Nephron progenitor cell (in vitro differentiated cells): ENCODE measurements around the gene KRTAP19-1.
"Not testable (repeated sequence)": the region's sequence is repeated elsewhere in the genome, so short reads cannot be mapped to it uniquely, and the experiment has no call there.

ENCODE experiments used
- DNase-seq: peaks from one replicate; pipeline ENCODE4 v3.0.0; 2021
- H3K27ac Mint-ChIP-seq: 2 replicates; pipeline ENCODE4 v1.8.0; 2021; ENCODE audit warnings: mild to moderate bottlenecking, moderate library complexity, mixed read lengths
- H3K27me3 Mint-ChIP-seq: 2 replicates; pipeline ENCODE4 v1.8.0; 2021; ENCODE audit warnings: mild to moderate bottlenecking, low read depth, mixed read lengths; ENCODE audit not compliant: poor library complexity
- H3K36me3 Mint-ChIP-seq: 2 replicates; pipeline ENCODE4 v1.8.0; 2021; ENCODE audit warnings: low read depth, mixed read lengths
- H3K4me1 Mint-ChIP-seq: 2 replicates; pipeline ENCODE4 v1.8.0; 2021; ENCODE audit warnings: mixed read lengths
- H3K4me3 Mint-ChIP-seq: 2 replicates; pipeline ENCODE4 v1.8.0; 2021; ENCODE audit warnings: mild to moderate bottlenecking, moderate library complexity, mixed read lengths
- H3K9me3 Mint-ChIP-seq: 2 replicates; pipeline ENCODE4 v1.8.0; 2021; ENCODE audit warnings: mild to moderate bottlenecking, moderate library complexity, mixed read lengths
- TF ChIP-seq, protein P1 (sequence below): fragments of 200-600 bp; sonication (generic); IDR thresholded peaks from 2 replicates; pipeline ENCODE4 v1.5.0; 2021; ENCODE audit warnings: antibody characterized with exemption

Gene KRTAP19-1

DNA sequence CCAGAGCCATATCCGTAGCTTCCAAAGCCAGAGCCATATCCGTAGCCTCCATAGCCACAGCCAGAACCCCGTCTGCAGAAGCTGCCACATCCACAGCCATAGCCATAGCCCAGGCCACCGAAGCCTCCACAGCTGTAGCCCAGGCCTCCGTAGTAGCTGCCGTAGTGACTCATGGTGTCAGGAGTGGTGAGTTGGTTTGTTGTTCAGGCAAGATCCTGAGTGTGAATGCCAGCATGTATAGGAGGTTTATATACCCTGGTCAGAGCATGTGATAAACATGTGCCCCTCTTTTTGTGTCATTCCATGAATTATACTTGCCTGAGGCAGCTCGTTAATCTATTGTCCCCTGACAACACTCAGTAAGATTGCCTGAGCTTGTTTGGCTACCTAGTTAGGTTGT is at the start of gene KRTAP19-1:
Gene KRTAP19-1 (minus strand): TSS at position 223 of the 400 bp plus-strand sequence. CDS start 50 bp downstream, at position 173.
- Mint-ChIP-seq H3K4me3 (no peak within 1 kb of the TSS), H3K27ac (no peak within 1 kb of the TSS), H3K9me3 (peaks cover 8% of the 10 kb centered on the region), H3K36me3 (peaks cover 10% of the 10 kb centered on the region), H3K27me3 (no peaks in the 10 kb centered on the region), H3K4me1 (peaks cover 29% of the 10 kb centered on the region)
- TF ChIP-seq, protein P1, sequence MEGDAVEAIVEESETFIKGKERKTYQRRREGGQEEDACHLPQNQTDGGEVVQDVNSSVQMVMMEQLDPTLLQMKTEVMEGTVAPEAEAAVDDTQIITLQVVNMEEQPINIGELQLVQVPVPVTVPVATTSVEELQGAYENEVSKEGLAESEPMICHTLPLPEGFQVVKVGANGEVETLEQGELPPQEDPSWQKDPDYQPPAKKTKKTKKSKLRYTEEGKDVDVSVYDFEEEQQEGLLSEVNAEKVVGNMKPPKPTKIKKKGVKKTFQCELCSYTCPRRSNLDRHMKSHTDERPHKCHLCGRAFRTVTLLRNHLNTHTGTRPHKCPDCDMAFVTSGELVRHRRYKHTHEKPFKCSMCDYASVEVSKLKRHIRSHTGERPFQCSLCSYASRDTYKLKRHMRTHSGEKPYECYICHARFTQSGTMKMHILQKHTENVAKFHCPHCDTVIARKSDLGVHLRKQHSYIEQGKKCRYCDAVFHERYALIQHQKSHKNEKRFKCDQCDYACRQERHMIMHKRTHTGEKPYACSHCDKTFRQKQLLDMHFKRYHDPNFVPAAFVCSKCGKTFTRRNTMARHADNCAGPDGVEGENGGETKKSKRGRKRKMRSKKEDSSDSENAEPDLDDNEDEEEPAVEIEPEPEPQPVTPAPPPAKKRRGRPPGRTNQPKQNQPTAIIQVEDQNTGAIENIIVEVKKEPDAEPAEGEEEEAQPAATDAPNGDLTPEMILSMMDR: no peak
- DNase-seq: no peak

DNA sequence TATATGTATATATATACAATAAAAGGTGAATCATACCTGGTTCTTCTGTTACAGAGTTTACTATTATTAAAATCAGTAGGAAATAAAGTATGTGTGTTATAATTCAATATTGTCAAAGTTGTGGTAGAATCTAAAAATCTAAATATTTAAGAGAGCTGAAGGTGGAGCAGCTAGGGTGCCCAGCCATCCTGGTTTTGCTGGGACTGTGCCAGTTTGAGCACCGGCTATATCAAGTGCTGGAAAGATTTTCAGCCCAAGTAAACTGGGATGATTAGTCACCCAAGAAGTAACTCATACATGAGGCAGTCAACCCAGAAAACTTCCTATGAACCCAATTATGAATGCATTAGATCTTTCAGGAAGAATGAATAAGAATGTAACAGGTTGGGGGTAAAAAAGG is 38.7 kb upstream of the KRTAP19-1 start:
- H3K36me3 Mint-ChIP-seq: no peaks in the 10 kb centered on the region
- peaks cover 14% of the 10 kb centered on the region for H3K9me3 Mint-ChIP-seq
- H3K4me3 Mint-ChIP-seq: no peak overlapping the region
- DNase-seq: no peak
- no peaks in the 10 kb centered on the region for H3K4me1 Mint-ChIP-seq
- H3K27ac Mint-ChIP-seq: no peak overlapping the region
- H3K27me3 Mint-ChIP-seq: peaks cover 5% of the 10 kb centered on the region
- TF ChIP-seq, protein P1: no peak

DNA sequence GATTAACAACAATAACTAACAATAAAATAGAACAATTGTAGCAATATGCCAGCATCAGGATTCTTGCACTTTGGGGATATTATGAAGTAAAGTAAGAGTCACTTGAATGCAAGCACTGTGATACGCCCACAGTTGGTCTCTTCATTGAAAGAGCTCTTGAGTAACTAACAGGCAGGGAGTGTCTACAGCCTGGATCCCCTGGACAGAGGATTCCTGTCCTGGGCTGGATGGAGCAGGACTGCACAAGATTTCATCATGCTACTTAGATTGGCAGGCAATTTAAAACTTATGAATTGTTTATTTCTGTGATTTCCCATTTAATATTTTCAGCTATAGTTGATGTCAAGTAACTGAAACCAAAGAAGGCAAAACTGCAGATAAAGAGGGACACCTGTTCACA is 35.5 kb upstream of the KRTAP19-1 start:
- H3K4me3 Mint-ChIP-seq: no peak overlapping the region
- H3K4me1 Mint-ChIP-seq: no peaks in the 10 kb centered on the region
- peaks cover 11% of the 10 kb centered on the region for H3K9me3 Mint-ChIP-seq
- no peak for DNase-seq
- TF ChIP-seq, protein P1: no peak
- peaks cover 5% of the 10 kb centered on the region for H3K27me3 Mint-ChIP-seq
- H3K36me3 Mint-ChIP-seq: no peaks in the 10 kb centered on the region
- H3K27ac Mint-ChIP-seq: no peak overlapping the region

DNA sequence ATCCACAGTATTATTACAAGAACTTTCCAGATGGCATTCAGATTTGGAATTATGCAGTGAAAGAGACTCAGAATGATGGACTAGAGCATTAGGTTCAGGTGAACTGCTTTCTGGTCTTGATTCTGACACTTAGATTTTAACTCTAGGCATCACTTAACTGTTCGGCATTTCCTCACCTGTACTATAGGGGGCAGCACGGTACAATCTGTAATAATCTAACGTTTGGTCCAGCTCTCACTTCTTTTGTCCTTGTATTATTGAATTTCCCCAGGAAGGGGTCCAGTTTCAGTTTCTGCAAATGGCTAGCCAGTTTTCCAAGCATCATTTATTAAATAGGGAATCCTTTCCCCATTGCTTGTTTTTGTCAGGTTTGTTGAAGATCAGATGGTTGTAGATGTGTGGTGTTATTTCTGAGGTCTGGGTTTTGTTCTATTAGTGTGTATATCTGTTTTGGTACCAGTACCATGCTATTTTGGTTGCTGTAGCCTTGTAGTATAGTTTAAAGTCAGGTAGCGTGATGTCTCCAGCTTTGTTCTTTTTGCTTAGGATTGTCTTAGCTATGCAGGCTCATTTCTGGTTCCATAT is 25.5 kb upstream of the KRTAP19-1 start:
- peaks cover 30% of the 10 kb centered on the region for H3K9me3 Mint-ChIP-seq
- DNase-seq: not testable (repeated sequence)

DNA sequence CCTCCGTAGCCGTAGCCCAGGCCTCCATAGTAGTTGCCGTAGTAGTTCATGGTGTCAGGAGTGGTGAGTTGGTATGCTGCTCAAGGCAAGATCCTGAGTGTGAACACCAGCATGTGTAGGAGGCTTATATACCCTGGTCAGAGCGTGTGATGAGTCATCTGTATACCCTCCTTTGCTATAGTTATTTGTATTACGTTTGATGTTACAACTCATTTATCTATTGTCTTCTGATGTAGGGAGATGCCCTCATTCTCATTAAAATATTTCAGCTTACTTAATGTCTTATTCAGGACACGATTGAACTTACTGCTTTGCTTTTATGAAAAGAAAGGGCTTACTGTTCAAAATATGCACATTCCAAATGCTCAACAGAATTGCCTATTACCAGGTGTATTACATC is 21.9 kb upstream of the KRTAP19-1 start, which contains the start of gene KRTAP19-5:
Gene KRTAP19-5 (minus strand): TSS at position 101 of the 400 bp plus-strand sequence. CDS start 51 bp downstream, at position 50.
- H3K9me3 Mint-ChIP-seq: peaks cover 15% of the 10 kb centered on the region

More for the DNA sequence above, 25.5 kb upstream of the KRTAP19-1 start:
- H3K27ac Mint-ChIP-seq, H3K4me3 Mint-ChIP-seq, H3K4me1 Mint-ChIP-seq, H3K36me3 Mint-ChIP-seq, H3K27me3 Mint-ChIP-seq: not testable (repeated sequence)

DNA sequence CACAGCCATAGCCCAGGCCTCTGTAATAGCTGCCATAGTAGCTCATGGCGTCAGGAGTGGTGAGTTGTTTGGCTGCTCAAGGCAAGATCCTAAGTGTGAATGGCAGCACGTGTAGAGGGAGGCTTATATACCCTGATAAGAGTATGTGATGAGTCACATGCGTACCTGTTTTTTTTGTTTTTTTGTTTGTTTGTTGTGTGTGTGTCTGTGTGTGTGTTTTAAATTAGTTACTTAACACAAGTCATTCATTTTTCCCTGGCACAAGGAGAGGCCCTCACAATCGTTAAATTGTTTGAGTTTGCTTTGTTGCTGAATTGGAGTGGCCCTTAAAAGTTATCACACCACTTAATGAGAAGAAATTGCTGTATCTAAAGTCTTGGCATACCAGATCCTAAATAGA is 16.9 kb upstream of the KRTAP19-1 start, which contains the start of gene KRTAP19-4:
Gene KRTAP19-4 (minus strand): TSS at position 101 of the 400 bp plus-strand sequence. CDS start 55 bp downstream, at position 46.
- Mint-ChIP-seq H3K9me3 (peaks cover 5% of the 10 kb centered on the region), H3K27ac (no peak within 1 kb of the TSS), H3K4me1 (no peaks in the 10 kb centered on the region), H3K27me3 (no peaks in the 10 kb centered on the region), H3K36me3 (no peaks in the 10 kb centered on the region), H3K4me3 (no peak within 1 kb of the TSS)
- no peak for DNase-seq
- TF ChIP-seq, protein P1: no peak

More for the DNA sequence above, 21.9 kb upstream of the KRTAP19-1 start, which contains the start of gene KRTAP19-5:
- Mint-ChIP-seq H3K27ac (no peak within 1 kb of the TSS), H3K4me1 (no peaks in the 10 kb centered on the region), H3K4me3 (no peak within 1 kb of the TSS), H3K36me3 (no peaks in the 10 kb centered on the region), H3K27me3 (peaks cover 2% of the 10 kb centered on the region)
- TF ChIP-seq, protein P1: no peak
- no peak for DNase-seq
